H9 (cell line): ENCODE measurements around the gene NBR1. TPM values are rescaled to one million over a fixed set of nuclear protein-coding genes. Genes with fewer than 3 reads are reported as not detected.

Experiments
- DNase-seq: peaks from one replicate; pipeline ENCODE4 v3.0.0-alpha.2; 2017
- H2AFZ ChIP-seq: one replicate; pipeline ENCODE4 v1.6.1; 2013; ENCODE audit warnings: mild to moderate bottlenecking, low read length, control low read depth, moderate library complexity
- H2AK5ac ChIP-seq: 2 replicates; pipeline ENCODE4 v1.6.1; 2013; ENCODE audit warnings: low read length, control low read depth, mixed read lengths; ENCODE audit not compliant: insufficient read length
- H2BK120ac ChIP-seq: one replicate; pipeline ENCODE4 v1.6.1; 2013; ENCODE audit warnings: low read depth, mild to moderate bottlenecking, low read length, control low read depth, inconsistent platforms; ENCODE audit not compliant: poor library complexity, severe bottlenecking
- H2BK12ac ChIP-seq: 2 replicates; pipeline ENCODE4 v1.6.1; 2013; ENCODE audit warnings: low read length, control low read depth, mixed read lengths, low read depth; ENCODE audit not compliant: insufficient read length
- H2BK15ac ChIP-seq: 2 replicates; pipeline ENCODE4 v1.6.1; 2013; ENCODE audit warnings: low read depth, low read length, control low read depth
- H2BK20ac ChIP-seq: one replicate; pipeline ENCODE4 v1.6.1; 2013; ENCODE audit warnings: low read depth, mild to moderate bottlenecking, low read length, control low read depth, inconsistent platforms; ENCODE audit not compliant: poor library complexity, severe bottlenecking
- H2BK5ac ChIP-seq: 2 replicates; pipeline ENCODE4 v1.6.1; 2013; ENCODE audit warnings: low read length, control low read depth, mixed read lengths; ENCODE audit not compliant: insufficient read length
- H3K14ac ChIP-seq: 2 replicates; pipeline ENCODE4 v1.6.1; 2013; ENCODE audit warnings: low read length, control low read depth; ENCODE audit not compliant: insufficient read depth
- H3K18ac ChIP-seq: 2 replicates; pipeline ENCODE4 v1.6.1; 2013; ENCODE audit warnings: low read depth, mild to moderate bottlenecking, mixed read lengths, low read length, control low read depth; ENCODE audit not compliant: insufficient read length
- H3K23ac ChIP-seq: 2 replicates; pipeline ENCODE4 v1.6.1; 2013; ENCODE audit warnings: low read length, control low read depth, mixed read lengths, low read depth; ENCODE audit not compliant: insufficient read length
- H3K23me2 ChIP-seq: 2 replicates; pipeline ENCODE4 v1.6.1; 2013; ENCODE audit warnings: low read depth, mild to moderate bottlenecking, mixed read lengths, low read length, control low read depth; ENCODE audit not compliant: insufficient read length, poor library complexity, severe bottlenecking
- H3K27ac ChIP-seq: 2 replicates; pipeline ENCODE4 v1.5.1; 2013; ENCODE audit warnings: low read length, control low read depth, mixed read lengths, low read depth; ENCODE audit not compliant: insufficient read length
- H3K27me3 ChIP-seq: 2 replicates; pipeline ENCODE4 v1.6.1; 2013; ENCODE audit warnings: low read length, control low read depth, inconsistent platforms; ENCODE audit not compliant: insufficient read depth
- H3K4ac ChIP-seq: 2 replicates; pipeline ENCODE4 v1.6.1; 2013; ENCODE audit warnings: low read depth, mild to moderate bottlenecking, control low read depth, inconsistent platforms, low read length, moderate library complexity
- H3K4me1 ChIP-seq: 2 replicates; pipeline ENCODE4 v1.6.1; 2013; ENCODE audit warnings: low read length, control low read depth, inconsistent platforms; ENCODE audit not compliant: insufficient read depth
- H3K4me2 ChIP-seq: 2 replicates; pipeline ENCODE4 v1.6.1; 2013; ENCODE audit warnings: low read length, control low read depth, mixed read lengths; ENCODE audit not compliant: insufficient read length, insufficient read depth
- H3K56ac ChIP-seq: 2 replicates; pipeline ENCODE4 v1.6.1; 2013; ENCODE audit warnings: low read depth, mild to moderate bottlenecking, mixed read lengths, low read length, control low read depth; ENCODE audit not compliant: insufficient read length
- H3K79me1 ChIP-seq: 2 replicates; pipeline ENCODE4 v1.6.1; 2013; ENCODE audit warnings: low read depth, mild to moderate bottlenecking, moderate library complexity, low read length, control low read depth, inconsistent platforms; ENCODE audit not compliant: insufficient read depth, poor library complexity, severe bottlenecking
- H3K79me2 ChIP-seq: 2 replicates; pipeline ENCODE4 v1.6.1; 2013; ENCODE audit warnings: low read length, control low read depth, inconsistent platforms; ENCODE audit not compliant: insufficient read depth
- H3K9ac ChIP-seq: 2 replicates; pipeline ENCODE4 v1.6.1; 2013; ENCODE audit warnings: low read length, control low read depth, mixed read lengths; ENCODE audit not compliant: insufficient read length; ENCODE audit errors: extremely low read depth
- H3K9me3 ChIP-seq: one replicate; pipeline ENCODE4 v1.6.1; 2013; ENCODE audit warnings: low read depth, low read length, inconsistent platforms; ENCODE audit not compliant: control insufficient read depth
- H3T11ph ChIP-seq: one replicate; pipeline ENCODE4 v1.6.1; 2013; ENCODE audit warnings: mild to moderate bottlenecking, low read length, control low read depth, inconsistent platforms
- H4K20me1 ChIP-seq: one replicate; pipeline ENCODE4 v1.6.1; 2013; ENCODE audit not compliant: control insufficient read depth, insufficient read length, insufficient read depth
- H4K5ac ChIP-seq: 2 replicates; pipeline ENCODE4 v1.6.1; 2013; ENCODE audit warnings: low read depth, mild to moderate bottlenecking, mixed read lengths, low read length, control low read depth; ENCODE audit not compliant: insufficient read length
- H4K8ac ChIP-seq: replicated peaks from 2 replicates; pipeline ENCODE4 v1.6.1; 2013; ENCODE audit warnings: low read length, control low read depth, mixed read lengths, low read depth; ENCODE audit not compliant: insufficient read length
- H4K91ac ChIP-seq: 2 replicates; pipeline ENCODE4 v1.6.1; 2013; ENCODE audit warnings: low read depth, mild to moderate bottlenecking, moderate library complexity, mixed read lengths, low read length, control low read depth; ENCODE audit not compliant: insufficient read length
- H3K27ac Mint-ChIP-seq, 3 experiments: 2 replicates in 2 of 3; 3 replicates in 1 of 3; pipeline ENCODE4 v1.8.0; 2020 to 2021; ENCODE audit warnings: mixed read lengths in 3 of 3, mild to moderate bottlenecking in 1 of 3, moderate library complexity in 1 of 3
- H3K27me3 Mint-ChIP-seq: 2 replicates; pipeline ENCODE4 v1.8.0; 2021; ENCODE audit warnings: low read depth, mild to moderate bottlenecking, moderate library complexity, mixed read lengths
- H3K36me3 Mint-ChIP-seq, 3 experiments: 2 replicates in 2 of 3; 3 replicates in 1 of 3; pipeline ENCODE4 v1.8.0; 2020 to 2021; ENCODE audit warnings: low read depth in 3 of 3, mixed read lengths in 3 of 3; ENCODE audit not compliant: insufficient read depth in 1 of 3
- H3K4me1 Mint-ChIP-seq, 2 experiments: 2 replicates each; pipeline ENCODE4 v1.8.0; 2020; ENCODE audit warnings: mixed read lengths in 2 of 2
- H3K4me3 Mint-ChIP-seq, 2 experiments: 2 replicates in 1 of 2; 3 replicates in 1 of 2; pipeline ENCODE4 v1.8.0; 2020 to 2021; ENCODE audit warnings: mild to moderate bottlenecking in 2 of 2, mixed read lengths in 2 of 2, moderate library complexity in 1 of 2
- H3K9me3 Mint-ChIP-seq, 2 experiments: 2 replicates in 1 of 2; 3 replicates in 1 of 2; pipeline ENCODE4 v1.8.0; 2020; ENCODE audit warnings: mild to moderate bottlenecking in 2 of 2, mixed read lengths in 2 of 2, moderate library complexity in 1 of 2
- WGBS: extraction: QIAGEN DNeasy Blood & Tissue Kit; methylation state at CpG from one replicate; pipeline ENCODE4 v1.1.7; 2013; ENCODE audit warnings: missing lambda C conversion rate, low lambda C conversion rate, mixed read lengths; ENCODE audit not compliant: insufficient read length; ENCODE audit errors: extremely low coverage; 5-methylcytosine and 5-hydroxymethylcytosine counted together
- total RNA-seq: library from RNA; stranded (reverse); gene quantifications from 2 replicates; pipeline ENCODE4 v1.2.1, GENCODE V29; 2021
- TF ChIP-seq, protein P1 (sequence below): fragments of 200-600 bp; sonication (generic); conservative IDR thresholded peaks from 3 replicates; pipeline ENCODE4 v1.8.0; 2021; ENCODE audit warnings: antibody characterized with exemption, mild to moderate bottlenecking

Gene NBR1
- total RNA-seq, 1 experiment from 2014 or later: 34.2 TPM

DNA sequence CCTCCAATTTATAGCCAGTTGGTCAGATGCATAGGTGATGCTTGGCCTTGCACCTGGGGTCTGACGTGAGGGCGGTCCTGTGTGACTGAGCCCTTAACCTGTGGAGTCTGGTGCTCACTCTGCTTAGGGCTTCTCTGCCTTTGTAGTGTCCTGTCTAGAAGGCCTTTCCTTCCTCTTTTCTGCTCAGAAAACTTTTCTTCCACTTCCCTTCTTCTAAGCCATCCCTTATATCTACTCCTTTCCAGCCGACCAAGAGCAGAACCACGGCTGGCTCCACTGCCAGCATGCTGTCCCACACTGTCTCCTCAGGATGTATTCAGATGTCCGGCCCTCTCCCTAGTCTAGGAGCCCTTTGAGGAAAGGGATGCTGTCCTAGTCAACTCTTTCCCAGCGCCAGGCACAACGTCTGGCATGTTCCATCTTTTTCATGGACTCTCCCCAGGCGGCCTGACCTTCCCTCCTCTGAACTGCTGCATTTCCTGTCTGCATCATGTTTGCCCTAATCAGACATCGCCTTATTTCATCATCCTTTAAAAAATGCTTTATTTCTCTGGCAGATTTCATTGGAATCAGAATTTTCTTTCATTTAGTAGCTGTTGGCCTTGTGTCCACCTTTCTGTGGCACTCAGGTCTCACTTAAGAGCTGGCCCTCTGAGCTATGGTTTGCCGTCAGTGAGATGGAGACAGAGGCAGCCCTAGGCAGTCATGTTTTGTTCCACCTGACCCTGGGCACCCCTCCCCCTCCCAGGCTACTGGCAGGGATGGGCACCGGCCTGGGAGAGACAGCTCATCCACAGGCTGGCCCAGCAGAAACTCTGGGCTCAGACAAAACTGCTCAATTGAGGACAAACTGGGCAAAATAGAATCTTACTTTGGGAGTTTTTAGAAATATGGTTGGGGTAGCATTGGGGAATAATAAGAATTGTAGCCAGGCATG lies 30.4 kb upstream of the NBR1 start:
- Histone ChIP-seq H2BK120ac (no peak overlapping the region), H3T11ph (no peak overlapping the region), H2AFZ (no peak overlapping the region), H4K91ac (no peak overlapping the region), H3K27me3 (no peaks in the 10 kb centered on the region), H4K8ac (no peak overlapping the region), H3K4me2 (no peak overlapping the region), H2BK5ac (no peak overlapping the region), H2BK15ac (no peak overlapping the region), H3K14ac (no peak overlapping the region), H3K4me1 (no peaks in the 10 kb centered on the region; the same call in 1 of the 2 replicates), H3K79me2 (no peaks in the 10 kb centered on the region), H2BK12ac (no peak overlapping the region), H3K27ac (no peak overlapping the region), H2AK5ac (no peak overlapping the region), H3K4ac (no peak overlapping the region), H3K23ac (no peak overlapping the region), H3K18ac (no peak overlapping the region), H3K23me2 (no peaks in the 10 kb centered on the region), H2BK20ac (no peak overlapping the region), H4K20me1 (no peaks in the 10 kb centered on the region), H3K79me1 (no peaks in the 10 kb centered on the region), H3K9ac (no peak overlapping the region), H3K9me3 (no peaks in the 10 kb centered on the region), H3K56ac (no peak overlapping the region), H4K5ac (no peak overlapping the region)
- no CpG with 5 or more reads among the region's 11 CpGs for WGBS
- Mint-ChIP-seq H3K27ac (peak overlapping the region in 2 of 3 experiments; percentile 65 to 81; a peak in 3 of 7 replicates), H3K27me3 (no peaks in the 10 kb centered on the region; the same call in 1 of the 2 replicates), H3K4me3 (no peak overlapping the region), H3K36me3 (peaks cover 4 to 17% (median 9%) of the 10 kb centered on the region in 3 experiments; a peak in 6 of 7 replicates), H3K9me3 (no peaks in the 10 kb centered on the region), H3K4me1 (peaks cover 19 to 24% of the 10 kb centered on the region in 2 experiments)
- no peak for DNase-seq
- TF ChIP-seq, protein P1, sequence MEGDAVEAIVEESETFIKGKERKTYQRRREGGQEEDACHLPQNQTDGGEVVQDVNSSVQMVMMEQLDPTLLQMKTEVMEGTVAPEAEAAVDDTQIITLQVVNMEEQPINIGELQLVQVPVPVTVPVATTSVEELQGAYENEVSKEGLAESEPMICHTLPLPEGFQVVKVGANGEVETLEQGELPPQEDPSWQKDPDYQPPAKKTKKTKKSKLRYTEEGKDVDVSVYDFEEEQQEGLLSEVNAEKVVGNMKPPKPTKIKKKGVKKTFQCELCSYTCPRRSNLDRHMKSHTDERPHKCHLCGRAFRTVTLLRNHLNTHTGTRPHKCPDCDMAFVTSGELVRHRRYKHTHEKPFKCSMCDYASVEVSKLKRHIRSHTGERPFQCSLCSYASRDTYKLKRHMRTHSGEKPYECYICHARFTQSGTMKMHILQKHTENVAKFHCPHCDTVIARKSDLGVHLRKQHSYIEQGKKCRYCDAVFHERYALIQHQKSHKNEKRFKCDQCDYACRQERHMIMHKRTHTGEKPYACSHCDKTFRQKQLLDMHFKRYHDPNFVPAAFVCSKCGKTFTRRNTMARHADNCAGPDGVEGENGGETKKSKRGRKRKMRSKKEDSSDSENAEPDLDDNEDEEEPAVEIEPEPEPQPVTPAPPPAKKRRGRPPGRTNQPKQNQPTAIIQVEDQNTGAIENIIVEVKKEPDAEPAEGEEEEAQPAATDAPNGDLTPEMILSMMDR: no peak
